Activated naive CD4-positive, alpha-beta T cell treated with anti-CD3 and anti-CD28 coated beads, Interleukin-2, amount 10 ng/mL, durations not matched to agents 7 days and 5 days (primary cell): Measurements from ENCODE around the gene DCAF7.

Experiments
- CTCF ChIA-PET: fragments of 350-600 bp; sonication (Branson Sonifier 250); formaldehyde crosslinking; loops from one replicate; lab custom pipeline; 2021; ENCODE audit warnings: antibody characterized with exemption; lab: Charles Lee
- DNase-seq: peaks from one replicate; pipeline ENCODE4 v3.0.0-alpha.2; 2020
- H3K27ac Mint-ChIP-seq: one replicate; pipeline ENCODE4 v1.8.0; 2021; ENCODE audit warnings: mild to moderate bottlenecking, moderate library complexity, mixed read lengths
- H3K27me3 Mint-ChIP-seq: one replicate; pipeline ENCODE4 v1.8.0; 2021; ENCODE audit warnings: mild to moderate bottlenecking, mixed read lengths
- H3K36me3 Mint-ChIP-seq: one replicate; pipeline ENCODE4 v1.8.0; 2021; ENCODE audit warnings: mixed read lengths
- H3K4me1 Mint-ChIP-seq: one replicate; pipeline ENCODE4 v1.8.0; 2021; ENCODE audit warnings: mixed read lengths
- H3K4me3 Mint-ChIP-seq: one replicate; pipeline ENCODE4 v1.8.0; 2021; ENCODE audit warnings: mild to moderate bottlenecking, moderate library complexity, mixed read lengths
- H3K9me3 Mint-ChIP-seq: one replicate; pipeline ENCODE4 v1.8.0; 2021; ENCODE audit warnings: mixed read lengths

DCAF7 gene

GRCh38 chr17:63531022-63531965 is 19.0 kb upstream of the DCAF7 start:
- Mint-ChIP-seq H3K9me3 (no peaks in the 10 kb centered on the region), H3K4me1 (no peaks in the 10 kb centered on the region), H3K4me3 (no peak overlapping the region), H3K27ac (no peak overlapping the region), H3K27me3 (peaks cover 21% of the 10 kb centered on the region), H3K36me3 (no peaks in the 10 kb centered on the region)
- CTCF ChIA-PET, result interaction anchor here (0.6 kb wide), 1 partner anchor 88 kb away, joined by 3 read pairs; no protein-coding TSS in a partner anchor
- no peak for DNase-seq

GRCh38 chr17:63533433-63534077 is 16.7 kb upstream of the DCAF7 start:
- H3K27me3 Mint-ChIP-seq, result peaks cover 29% of the 10 kb centered on the region
- no peak for DNase-seq
- H3K4me1 Mint-ChIP-seq, result peaks cover 2% of the 10 kb centered on the region
- no peaks in the 10 kb centered on the region for H3K9me3 Mint-ChIP-seq
- H3K27ac Mint-ChIP-seq, result no peak overlapping the region
- no peaks in the 10 kb centered on the region for H3K36me3 Mint-ChIP-seq
- H3K4me3 Mint-ChIP-seq, result no peak overlapping the region
- CTCF ChIA-PET, result no interaction called here

- no peaks in the 10 kb centered on the region for H3K9me3 Mint-ChIP-seq
- DNase-seq, result no peak
Observed at GRCh38 chr17:63534078-63534570, 16.2 kb upstream of the DCAF7 start.

GRCh38 chr17:63534816-63535455 is 15.3 kb upstream of the DCAF7 start:
- Mint-ChIP-seq H3K4me3 (no peak overlapping the region), H3K27ac (no peak overlapping the region), H3K9me3 (no peaks in the 10 kb centered on the region), H3K27me3 (peaks cover 43% of the 10 kb centered on the region), H3K4me1 (peaks cover 3% of the 10 kb centered on the region), H3K36me3 (no peaks in the 10 kb centered on the region)
- DNase-seq, result no peak
- CTCF ChIA-PET, result no interaction called here

More at GRCh38 chr17:63534078-63534570, 16.2 kb upstream of the DCAF7 start:
- H3K27me3 Mint-ChIP-seq, result peaks cover 35% of the 10 kb centered on the region
- H3K27ac Mint-ChIP-seq, result no peak overlapping the region
- H3K4me1 Mint-ChIP-seq, result peaks cover 3% of the 10 kb centered on the region
- H3K4me3 Mint-ChIP-seq, result no peak overlapping the region
- CTCF ChIA-PET, result no interaction called here
- no peaks in the 10 kb centered on the region for H3K36me3 Mint-ChIP-seq

GRCh38 chr17:63535640-63536039 is 14.6 kb upstream of the DCAF7 start:
- peaks cover 3% of the 10 kb centered on the region for H3K4me1 Mint-ChIP-seq
- H3K9me3 Mint-ChIP-seq, result no peaks in the 10 kb centered on the region
- no peak overlapping the region for H3K27ac Mint-ChIP-seq
- DNase-seq, result no peak
- H3K36me3 Mint-ChIP-seq, result no peaks in the 10 kb centered on the region
- CTCF ChIA-PET, result no interaction called here
- no peak overlapping the region for H3K4me3 Mint-ChIP-seq
- H3K27me3 Mint-ChIP-seq, result peaks cover 50% of the 10 kb centered on the region

GRCh38 chr17:63537001-63537400 is 13.3 kb upstream of the DCAF7 start:
- no peaks in the 10 kb centered on the region for H3K36me3 Mint-ChIP-seq
- CTCF ChIA-PET, result no interaction called here
- H3K27me3 Mint-ChIP-seq, result peaks cover 63% of the 10 kb centered on the region
- H3K4me1 Mint-ChIP-seq, result peaks cover 3% of the 10 kb centered on the region
- DNase-seq, result no peak
- H3K27ac Mint-ChIP-seq, result no peak overlapping the region
- H3K9me3 Mint-ChIP-seq, result no peaks in the 10 kb centered on the region
- H3K4me3 Mint-ChIP-seq, result no peak overlapping the region

- Mint-ChIP-seq H3K27me3 (peaks cover 66% of the 10 kb centered on the region), H3K9me3 (no peaks in the 10 kb centered on the region), H3K36me3 (no peaks in the 10 kb centered on the region), H3K27ac (no peak overlapping the region), H3K4me3 (no peak overlapping the region), H3K4me1 (peaks cover 3% of the 10 kb centered on the region)
- CTCF ChIA-PET, result no interaction called here
- DNase-seq, result peak; percentile 35
Observed at GRCh38 chr17:63537991-63538692, 12.1 kb upstream of the DCAF7 start.

GRCh38 chr17:63538693-63539595 is 11.3 kb upstream of the DCAF7 start:
- Mint-ChIP-seq H3K9me3 (no peaks in the 10 kb centered on the region), H3K4me3 (no peak overlapping the region), H3K36me3 (no peaks in the 10 kb centered on the region), H3K4me1 (peaks cover 3% of the 10 kb centered on the region), H3K27me3 (peaks cover 66% of the 10 kb centered on the region), H3K27ac (no peak overlapping the region)
- DNase-seq, result no peak
- CTCF ChIA-PET, result no interaction called here

- CTCF ChIA-PET, result no interaction called here
- no peak overlapping the region for H3K4me3 Mint-ChIP-seq
Observed at GRCh38 chr17:63540590-63540989, 9.7 kb upstream of the DCAF7 start.

GRCh38 chr17:63542218-63542545 is 8.1 kb upstream of the DCAF7 start:
- Mint-ChIP-seq H3K4me1 (peaks cover 3% of the 10 kb centered on the region), H3K36me3 (no peaks in the 10 kb centered on the region), H3K9me3 (no peaks in the 10 kb centered on the region), H3K27ac (no peak overlapping the region), H3K4me3 (no peak overlapping the region), H3K27me3 (peaks cover 55% of the 10 kb centered on the region)
- DNase-seq, result no peak
- CTCF ChIA-PET, result no interaction called here

More at GRCh38 chr17:63540590-63540989, 9.7 kb upstream of the DCAF7 start:
- no peak for DNase-seq
- Mint-ChIP-seq H3K27me3 (peaks cover 64% of the 10 kb centered on the region), H3K36me3 (no peaks in the 10 kb centered on the region), H3K4me1 (peaks cover 3% of the 10 kb centered on the region), H3K27ac (no peak overlapping the region), H3K9me3 (no peaks in the 10 kb centered on the region)

- Mint-ChIP-seq H3K9me3 (no peaks in the 10 kb centered on the region), H3K36me3 (no peaks in the 10 kb centered on the region), H3K27me3 (peaks cover 45% of the 10 kb centered on the region), H3K4me1 (peaks cover 3% of the 10 kb centered on the region), H3K4me3 (no peak overlapping the region), H3K27ac (no peak overlapping the region)
- no peak for DNase-seq
- CTCF ChIA-PET, result no interaction called here
Observed at GRCh38 chr17:63542942-63543821, 7.1 kb upstream of the DCAF7 start.

GRCh38 chr17:63543822-63544420 is 6.4 kb upstream of the DCAF7 start:
- peaks cover 38% of the 10 kb centered on the region for H3K27me3 Mint-ChIP-seq
- H3K4me3 Mint-ChIP-seq, result no peak overlapping the region
- H3K36me3 Mint-ChIP-seq, result no peaks in the 10 kb centered on the region
- H3K9me3 Mint-ChIP-seq, result no peaks in the 10 kb centered on the region
- H3K27ac Mint-ChIP-seq, result no peak overlapping the region
- DNase-seq, result no peak
- peaks cover under 1% of the 10 kb centered on the region for H3K4me1 Mint-ChIP-seq
- CTCF ChIA-PET, result no interaction called here
